ENCODE results near the gene SLC4A5.
"Not testable (repeated sequence)": the region's sequence is repeated elsewhere in the genome, so short reads cannot be mapped to it uniquely, and the experiment has no call there.

Gene SLC4A5

DNA sequence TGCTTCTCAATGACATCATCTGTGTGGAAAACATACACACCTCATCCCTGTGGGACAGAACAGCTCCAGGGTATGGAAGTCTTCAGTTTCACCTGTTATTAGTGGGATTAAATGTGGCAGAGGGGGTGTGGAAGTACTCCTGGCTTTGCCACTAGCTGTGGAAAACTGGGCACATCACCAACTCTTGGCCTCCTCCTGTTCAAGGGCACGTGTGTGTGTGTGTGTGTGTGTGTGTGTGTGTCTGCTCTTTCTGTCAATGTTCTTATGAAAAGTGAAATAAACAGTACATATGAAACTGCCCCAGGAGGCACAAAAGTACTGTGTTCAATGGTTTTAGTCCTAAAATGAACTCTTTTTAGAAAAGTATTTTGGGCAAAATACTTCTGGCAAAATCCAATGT lies 78.9 kb downstream of the SLC4A5 start:
- DNase-seq, result no peak

DNA sequence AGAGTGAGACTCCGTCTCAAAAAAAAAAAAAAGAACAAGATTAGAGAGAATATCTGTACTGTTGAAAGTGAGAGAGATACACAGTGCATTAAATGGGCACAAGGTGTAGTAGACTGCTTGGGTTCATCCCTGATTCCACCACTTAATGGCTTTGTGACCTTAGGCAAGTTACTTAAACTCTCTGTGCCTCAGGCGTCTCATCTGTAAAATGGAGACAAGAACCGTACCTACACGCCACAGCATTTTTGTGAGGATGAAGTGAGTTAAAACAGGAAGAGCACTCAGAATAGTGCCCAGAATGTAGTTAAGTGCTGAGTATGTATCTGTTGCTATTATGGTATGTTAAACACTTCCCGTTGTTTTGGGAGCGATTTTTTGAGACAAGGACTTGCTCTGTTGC lies 80.5 kb downstream of the SLC4A5 start:
- DNase-seq, result no peak

DNA sequence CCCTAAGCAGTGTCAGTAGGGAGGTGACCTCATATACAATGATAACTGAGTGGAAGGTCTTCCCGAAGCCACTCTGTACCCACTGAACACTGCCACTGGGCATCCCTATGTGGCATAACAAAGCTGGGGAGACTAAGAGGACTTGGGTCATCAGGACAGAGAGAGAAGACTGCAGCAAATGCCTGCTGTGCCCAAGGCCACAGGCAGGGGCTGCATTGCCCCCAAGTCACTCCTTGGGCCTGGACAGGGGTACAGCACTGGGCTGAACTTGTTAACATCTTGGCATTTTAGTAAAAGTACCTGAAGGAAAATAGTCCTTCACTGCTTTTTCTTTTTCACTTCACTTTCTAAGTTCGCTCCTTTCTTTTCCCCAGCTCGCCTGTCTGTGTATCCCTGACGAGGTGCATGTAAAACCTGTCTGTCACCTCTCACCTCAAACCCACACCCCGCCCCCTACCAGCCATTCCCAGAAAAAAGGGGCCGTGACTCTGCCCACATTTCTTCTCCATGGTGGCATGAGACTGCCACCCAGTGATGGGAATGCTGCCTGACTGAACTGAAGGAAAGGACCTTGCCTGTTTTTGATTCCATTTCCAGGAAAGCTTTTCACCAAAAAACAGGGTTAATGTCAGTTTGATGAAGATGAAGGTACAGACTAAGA lies 81.9 kb downstream of the SLC4A5 start:
- peak; percentile 22 for DNase-seq

DNA sequence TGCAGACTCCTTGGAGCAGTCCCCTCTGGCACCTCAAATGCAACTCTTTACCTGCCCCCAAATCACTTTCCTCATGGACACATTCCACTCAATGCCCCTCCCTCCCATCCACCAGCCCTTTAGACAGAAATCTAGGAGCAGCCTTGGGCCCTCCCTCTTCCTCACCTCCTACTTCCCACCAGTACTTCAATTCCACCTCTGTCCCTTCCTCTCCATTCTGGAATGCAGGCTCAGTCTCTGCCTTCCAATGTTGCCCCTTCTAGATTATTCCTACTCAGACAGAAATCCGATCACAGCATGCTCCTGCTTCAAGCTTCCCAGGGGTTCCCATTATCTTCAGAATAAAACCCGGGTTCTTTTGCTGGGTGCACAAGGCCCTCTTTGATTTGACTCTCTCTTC lies 82.7 kb downstream of the SLC4A5 start:
- no peak for DNase-seq

DNA sequence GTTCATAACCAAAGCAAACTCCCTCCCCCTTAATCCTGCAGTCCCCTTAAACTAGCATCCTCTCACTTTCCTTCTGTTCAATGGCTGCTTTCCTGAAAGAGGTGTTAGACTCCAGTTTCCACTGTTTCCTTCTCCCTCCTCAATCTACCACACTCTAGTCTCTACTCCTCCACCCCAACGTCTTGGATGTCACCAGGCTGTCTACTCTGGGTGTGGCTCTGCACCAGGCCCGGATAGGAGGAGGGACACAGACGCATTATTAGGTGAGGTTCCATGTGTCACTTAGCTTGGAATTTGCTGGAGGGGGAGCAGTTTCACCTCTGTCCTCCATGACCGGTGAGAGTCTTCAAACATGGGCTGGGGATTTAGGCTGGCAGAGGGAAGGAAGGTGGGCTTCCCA lies 83.5 kb downstream of the SLC4A5 start:
- no peak for DNase-seq

DNA sequence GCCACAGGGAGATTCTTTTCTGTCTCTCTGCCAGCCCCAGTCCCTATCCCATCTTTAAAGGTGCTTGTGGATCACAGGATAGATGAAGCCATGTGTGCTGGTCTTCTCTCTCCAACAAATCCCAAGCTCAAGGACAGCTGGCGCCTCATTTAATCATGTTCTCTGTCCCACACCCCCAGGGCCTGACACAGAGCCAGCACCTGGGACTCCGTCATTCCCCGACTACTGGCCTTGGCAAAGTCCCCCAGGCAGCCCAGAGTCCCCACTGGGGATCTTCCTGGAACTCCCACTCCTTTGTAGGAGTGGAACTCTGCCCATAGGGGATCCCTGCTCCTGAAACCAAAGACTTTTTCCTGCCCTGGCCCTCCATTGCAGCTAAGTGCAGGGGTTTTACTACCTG lies 84.0 kb downstream of the SLC4A5 start:
- no peak for DNase-seq

DNA sequence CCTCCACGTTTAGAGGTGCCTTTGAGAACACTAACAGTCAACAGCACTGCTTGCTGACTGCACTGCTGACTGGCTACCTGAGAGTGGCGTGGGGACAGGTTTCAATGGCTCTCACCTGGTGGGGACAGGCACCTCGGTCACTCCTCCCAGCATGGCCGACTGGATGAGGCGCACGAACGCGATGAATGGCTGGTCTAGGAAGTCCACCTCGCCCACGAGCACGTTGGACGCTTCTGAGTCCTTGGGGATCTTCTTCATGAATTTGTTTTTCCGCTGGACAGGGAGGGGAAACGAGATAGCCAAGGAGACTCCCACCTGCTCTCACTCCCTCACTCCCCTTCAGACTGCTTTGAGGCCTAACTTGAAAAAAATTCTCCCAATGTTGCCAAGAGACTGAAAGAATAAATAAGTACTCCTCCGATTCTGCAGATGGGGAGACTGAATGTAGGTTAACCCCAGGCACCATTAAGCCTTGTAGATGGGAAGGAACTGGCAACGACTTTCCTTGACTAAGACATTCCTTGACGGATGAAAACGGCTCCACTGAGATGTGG lies 87.5 kb downstream of the SLC4A5 start:
- no peak for DNase-seq

DNA sequence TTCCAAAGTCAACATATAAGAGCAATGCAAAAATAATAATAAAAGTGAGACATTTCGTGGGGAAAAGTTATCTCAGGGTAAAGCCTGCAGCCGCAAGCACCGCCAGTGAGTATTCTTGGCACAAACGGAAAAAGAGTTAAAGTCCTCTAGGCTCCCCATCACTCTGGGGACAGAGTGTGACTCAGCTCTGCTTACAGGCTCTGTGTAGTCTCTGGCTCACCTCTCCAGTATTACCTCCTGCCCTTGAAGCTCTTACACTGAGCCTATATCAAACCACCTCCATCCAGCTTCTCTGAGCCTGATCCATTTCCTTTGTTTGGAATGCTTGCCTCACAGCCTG lies 89.3 kb downstream of the SLC4A5 start:
- no peak for DNase-seq

DNA sequence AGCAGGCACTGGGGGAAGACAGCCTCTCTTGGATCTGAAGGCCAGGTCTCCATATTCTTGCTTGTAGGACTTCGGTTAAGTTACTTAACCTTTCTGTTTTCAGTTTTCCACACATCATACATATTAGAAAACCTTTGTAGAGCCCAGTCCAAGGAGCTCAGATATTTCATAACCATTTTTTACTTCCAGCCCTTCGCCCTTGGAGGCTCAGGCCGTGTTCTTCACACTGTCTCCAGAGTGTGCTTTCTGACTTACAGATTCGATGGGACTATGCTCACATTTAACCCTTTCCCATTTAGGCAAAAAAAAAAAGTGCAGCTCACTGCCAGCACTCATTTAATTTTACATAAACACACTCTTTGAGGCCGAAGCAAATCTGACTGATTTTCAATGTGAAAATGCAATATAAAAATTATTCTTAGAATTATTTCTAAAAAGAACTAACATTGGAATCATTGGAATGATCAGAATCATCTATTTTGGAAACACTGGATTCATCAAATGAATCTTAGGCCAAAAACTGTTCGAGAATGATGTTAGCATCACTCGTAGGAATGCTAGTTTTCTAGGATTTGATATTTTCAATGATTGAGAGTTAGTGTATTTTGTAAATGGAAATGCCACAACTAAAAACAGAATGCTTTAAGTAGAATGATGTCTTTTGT lies 89.8 kb downstream of the SLC4A5 start:
- no peak for DNase-seq

DNA sequence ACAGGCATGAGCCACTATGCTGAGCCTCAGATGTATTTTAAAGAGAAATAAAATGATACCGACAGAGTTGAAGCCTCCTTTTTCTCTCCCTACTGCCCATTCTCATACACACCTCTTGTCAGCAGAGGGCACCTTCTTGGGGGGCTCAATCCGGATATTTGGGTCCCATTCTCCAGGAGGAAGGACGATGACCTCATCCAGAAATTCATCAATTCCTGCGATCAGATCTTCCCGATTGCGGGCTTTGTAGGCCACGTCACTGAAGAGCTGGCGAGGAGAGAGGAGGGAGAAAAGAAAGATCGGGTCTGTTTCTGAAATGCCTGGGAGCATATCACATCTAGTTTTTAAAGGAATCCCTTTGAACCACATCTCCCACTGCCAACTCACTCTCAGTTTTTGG lies 90.4 kb downstream of the SLC4A5 start:
- no peak for DNase-seq

DNA sequence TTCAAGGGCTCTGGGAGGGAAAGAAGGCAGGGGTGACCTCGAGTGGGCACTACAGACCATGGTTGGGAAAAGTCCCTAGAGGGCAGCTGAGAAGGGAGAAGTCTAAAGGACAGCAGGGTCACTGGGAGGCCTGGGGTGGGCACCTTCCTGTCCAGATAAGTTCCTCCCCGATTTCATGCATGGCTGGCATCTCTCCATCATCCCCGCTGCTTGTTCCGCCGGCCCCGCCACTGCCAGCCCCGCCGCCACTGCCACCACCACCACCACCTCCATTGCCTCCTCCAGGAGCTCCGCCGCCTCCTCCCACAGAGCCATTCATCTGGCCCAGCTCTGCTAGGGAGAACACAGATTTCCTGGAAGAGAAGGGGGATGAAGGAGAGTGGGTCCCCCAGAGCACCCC lies 91.2 kb downstream of the SLC4A5 start:
- DNase-seq, result no peak

DNA sequence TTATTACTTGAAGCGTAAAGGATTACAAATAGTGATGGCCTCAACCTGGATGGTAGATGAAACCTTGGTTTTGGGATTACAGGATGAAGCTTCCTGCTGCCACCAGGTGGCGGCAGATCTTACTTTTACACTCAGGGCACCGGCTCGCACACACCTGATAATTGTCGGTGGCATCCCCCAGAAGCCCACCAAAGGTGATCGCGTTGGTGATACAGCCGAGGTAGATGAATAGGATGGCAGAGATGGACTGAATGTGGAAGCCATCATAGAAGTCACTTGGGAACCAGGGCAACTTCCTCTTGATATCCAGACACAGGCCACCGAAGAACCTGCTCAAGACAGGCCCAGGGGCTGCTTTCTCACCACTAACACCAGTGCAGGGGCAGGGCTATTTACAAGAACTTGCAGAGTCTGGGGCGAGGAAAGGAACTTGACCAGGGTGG lies 93.0 kb downstream of the SLC4A5 start:
- DNase-seq, result no peak

DNA sequence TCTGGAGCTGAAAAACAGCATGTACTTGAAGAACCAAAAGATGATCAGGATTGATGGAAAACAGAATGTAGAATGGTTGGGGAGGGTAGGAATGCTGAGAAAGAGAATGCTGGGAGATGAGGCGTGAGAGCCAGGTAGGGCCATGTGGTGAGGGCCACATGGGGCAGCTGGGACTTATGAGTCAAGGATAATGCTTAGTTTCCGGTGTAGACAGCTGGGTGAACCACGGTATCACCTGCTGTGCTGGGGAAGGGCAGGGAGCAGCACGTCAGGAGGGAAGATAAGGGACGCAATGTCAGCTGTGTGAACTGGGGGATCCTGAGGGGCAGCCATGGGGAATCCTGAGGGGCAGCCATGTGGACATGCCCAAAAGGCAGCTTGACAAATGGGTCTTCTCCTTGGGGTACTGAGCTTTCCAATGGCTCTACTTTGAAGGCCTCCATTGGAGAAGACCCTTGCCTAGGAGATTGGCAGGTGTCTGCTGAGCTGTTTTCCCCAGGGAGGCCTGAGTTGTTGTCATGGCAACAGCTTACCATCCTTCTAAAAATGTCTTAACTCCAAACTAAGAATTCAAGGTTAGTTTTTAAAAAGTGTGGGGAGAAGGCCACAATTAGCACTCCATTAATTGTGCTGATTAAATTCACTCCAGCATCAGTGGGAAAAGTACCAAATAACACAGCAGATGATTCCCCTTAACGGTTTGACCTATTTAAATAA lies 93.7 kb downstream of the SLC4A5 start:
- DNase-seq, result no peak

DNA sequence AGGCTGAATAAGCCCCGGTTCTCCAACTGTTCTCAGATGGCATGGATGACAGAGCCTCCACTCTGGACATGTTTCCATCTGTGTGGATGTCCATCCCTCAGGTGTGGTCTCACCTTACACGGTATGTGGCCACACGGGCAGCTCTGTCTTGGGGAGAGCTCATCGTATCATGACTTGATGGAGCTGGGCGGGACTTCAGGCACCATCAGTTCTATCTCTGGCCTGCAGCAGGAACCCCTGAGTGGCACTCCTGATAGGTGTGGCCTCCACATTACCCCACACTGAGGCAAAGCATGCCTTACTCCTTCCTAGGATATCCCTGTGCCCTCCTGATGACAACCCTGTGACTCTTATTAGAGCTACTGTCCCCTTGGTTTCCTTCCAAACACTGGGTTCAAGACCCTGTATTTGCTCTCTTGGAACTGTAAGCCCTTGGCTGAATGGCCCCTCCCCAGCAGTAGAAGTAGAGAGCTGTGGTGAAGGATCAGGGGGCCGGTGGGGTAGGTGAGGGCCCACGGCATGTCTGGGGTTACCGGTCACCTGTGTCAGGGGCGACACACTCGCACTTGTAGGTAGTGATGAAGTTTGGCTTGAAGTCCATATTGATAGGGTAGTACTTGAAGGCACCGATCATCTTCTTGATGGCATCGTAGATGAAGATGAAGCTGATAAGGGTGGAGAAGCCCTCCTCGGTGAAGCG lies 96.6 kb downstream of the SLC4A5 start:
- DNase-seq, result no peak

DNA sequence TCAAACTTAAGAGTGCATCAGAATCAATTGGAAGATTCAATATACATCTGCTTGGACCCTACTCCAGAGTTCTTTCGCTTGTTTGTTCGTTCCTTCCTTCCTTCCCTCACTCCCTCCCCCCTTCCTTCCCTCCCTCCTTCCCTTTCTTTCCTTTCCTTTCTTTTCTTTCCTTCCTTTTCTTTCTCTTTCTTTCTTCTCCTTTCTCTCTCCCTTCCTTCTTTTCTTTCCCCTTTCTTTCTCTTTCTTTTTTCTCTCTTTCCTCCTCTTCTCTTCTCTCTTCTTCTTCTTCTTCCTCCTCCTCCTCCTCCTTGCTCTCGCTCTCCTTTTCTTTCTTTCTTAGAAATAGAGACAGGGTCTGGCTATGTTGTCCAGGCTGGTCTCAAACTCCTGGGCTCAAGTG lies 98.9 kb downstream of the SLC4A5 start:
- DNase-seq, result no peak

DNA sequence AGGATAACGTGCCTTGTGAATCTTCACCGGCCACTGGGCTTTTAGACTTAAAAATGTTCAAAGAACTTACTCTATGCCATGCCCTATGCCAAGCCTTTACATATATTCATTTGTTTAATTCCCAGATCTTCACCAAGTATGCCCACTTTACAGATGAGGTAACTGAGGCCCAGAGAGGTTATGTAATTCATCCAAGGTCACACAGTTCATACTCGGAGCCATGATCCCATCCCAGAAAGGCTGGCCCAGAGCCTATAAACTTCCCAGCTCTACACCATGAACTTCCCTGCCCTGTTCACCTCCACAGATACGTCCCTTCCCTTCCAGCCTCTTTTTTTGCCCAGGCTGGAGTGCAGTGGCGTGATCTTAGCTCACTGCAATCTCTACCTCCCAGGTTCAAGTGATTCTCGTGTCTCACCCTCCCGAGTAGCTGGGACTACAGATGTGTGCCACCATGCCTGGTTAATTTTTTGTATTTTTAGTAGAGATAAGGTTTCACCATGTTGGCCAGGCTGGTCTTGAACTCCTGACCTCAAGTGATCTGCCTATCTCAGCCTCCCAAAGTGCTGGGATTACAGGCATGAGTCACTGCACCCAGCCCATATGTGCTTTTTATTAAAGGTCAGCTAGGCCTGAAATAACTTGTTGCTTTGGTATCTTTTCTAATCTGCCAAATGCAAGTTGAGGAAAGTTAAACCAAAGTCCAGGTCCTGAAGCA lies 100.7 kb downstream of the SLC4A5 start:
- no peak for DNase-seq

DNA sequence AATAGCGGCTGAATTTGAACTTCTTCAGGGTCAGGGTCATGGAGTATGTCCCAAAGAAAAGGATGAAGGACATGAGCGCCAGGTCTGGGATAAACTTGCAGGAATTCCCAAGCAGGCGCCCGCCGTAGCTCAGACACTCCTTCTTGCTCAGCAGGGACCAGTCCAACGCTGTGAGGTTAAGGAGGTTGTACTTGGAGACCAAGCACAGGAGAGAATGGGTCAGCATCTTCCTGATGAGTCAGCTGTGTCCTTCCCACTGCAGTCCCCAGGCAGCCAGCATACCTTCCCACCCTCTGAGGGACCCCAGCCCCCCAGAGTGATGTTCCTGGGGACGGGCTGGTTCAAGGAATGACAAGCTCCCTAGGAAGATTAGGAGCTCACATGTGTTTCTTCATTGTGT lies 103.9 kb downstream of the SLC4A5 start:
- no peak for DNase-seq

DNA sequence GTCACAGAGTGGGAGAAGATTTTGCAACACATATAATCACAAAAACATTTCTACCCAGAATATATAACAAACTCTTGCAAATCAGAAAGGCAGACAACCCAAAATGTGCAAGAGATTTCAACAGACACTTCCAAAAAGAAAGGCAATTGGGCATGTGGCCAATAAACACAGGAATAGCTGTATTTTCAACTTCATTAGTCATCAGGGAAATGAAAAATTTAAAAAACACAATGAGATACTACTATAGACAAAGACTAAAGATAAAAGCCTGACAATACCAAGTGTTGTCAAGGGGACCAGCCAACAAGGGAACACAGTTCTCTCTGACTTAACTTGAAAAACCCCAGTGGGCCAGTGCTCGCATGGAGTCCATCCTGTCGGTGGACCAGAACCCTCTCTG lies 104.3 kb downstream of the SLC4A5 start:
- no peak for DNase-seq

DNA sequence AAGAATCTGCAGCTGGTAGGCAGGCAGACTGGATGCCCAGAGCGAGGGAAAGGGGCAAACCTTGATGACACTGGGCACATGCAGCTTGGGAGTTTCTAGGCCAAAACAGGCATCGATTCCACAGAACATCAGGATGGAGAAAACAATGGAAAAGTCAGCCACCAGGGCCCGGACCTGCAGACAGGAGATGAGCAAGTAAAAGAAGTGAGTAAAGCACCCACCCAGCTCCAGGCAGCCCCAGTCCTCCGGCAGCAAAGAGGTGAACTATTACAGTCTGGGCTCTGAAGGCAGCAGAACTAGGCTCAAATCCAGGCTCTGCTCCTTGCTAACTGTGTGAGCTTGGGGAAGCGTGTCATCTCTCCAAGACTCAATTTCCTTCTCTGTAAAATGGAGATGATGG lies 108.2 kb downstream of the SLC4A5 start:
- no peak for DNase-seq

DNA sequence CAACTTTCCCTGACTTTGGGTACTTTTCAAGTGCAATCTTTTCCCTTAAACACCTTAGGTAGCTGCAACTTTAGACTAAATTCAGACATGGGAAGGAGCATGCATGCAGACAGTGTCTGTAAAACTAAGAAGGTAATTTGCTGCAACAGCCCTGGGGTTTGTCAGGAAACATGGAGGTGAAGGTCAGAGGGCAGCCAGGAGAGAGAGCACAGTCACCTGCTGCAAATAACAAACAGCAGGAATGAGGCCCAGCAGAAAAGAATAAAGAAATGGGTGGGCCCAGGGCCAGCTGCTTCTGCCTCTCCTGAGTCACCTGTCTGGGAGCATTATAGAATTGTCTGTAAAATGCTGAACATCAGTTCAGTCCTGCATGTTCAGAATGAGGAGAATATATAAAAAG lies 109.6 kb downstream of the SLC4A5 start:
- no peak for DNase-seq

DNA sequence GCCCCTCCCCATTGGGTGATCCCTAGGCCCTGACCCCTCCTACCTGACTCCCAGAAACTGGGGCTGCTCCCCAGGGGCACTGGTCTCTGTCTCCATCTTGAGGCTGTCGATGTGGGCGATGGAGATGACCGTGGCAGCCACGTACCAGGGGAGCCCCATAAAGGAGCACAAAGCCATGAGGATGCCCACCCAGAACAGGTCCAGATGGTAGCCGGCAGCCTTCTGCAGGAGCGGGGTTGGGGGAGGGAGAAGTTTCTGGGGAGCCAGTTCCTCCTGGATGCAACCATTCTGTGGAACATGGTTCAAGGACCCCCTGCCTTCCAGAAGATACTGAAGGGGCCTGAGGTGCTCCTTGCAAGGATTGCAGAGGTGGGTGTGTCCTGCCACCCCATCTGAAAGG lies 110.8 kb downstream of the SLC4A5 start:
- no peak for DNase-seq

DNA sequence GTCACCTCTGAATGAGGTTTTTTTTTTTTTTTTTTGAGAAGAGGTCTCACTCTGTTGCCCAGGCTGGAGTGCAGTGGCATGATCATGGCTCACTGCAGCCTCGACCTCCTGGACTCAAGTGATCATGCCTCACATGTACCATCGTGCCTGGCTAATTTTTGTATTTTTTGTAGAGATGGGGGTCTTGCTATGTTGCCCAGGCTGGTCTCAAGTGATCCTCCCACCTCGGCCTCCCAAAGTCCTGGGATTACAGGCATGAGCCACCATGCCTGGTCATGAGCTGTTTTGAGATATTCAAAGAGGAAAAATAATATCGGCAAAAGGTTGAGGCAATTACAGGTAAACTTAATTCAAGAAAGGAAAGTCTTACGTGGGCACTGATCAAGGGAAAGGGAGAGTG lies 113.4 kb downstream of the SLC4A5 start:
- DNase-seq, result not testable (repeated sequence)

DNA sequence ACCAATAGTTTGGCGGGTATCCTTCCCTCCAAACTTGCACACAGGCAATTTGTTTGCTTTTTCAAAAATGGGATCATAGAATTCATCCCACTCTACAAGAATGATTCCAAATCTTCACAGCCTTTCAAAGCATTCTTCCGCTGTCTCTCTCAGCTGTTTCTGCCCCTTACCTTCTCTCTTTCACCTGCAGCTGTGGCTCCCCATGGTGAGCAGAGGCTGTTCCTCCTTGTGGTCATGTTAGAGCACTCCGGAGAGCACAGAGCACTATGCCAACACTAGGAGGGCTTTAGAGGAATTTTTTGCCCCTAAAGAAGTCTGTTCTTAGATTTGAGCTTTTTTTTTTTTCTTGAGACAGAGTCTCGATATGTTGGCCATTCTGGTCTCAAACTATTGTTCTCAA lies 114.4 kb downstream of the SLC4A5 start:
- no peak for DNase-seq
